GM19193 (cell line): ENCODE data around the gene ADAT3.

Experiments
- POLR2A ChIP-seq: IDR thresholded peaks from 4 replicates; pipeline ENCODE4 v1.6.1; 2011; ENCODE audit not compliant: insufficient read depth, insufficient read length; ENCODE audit errors: extremely low read depth

The ADAT3 gene

DNA sequence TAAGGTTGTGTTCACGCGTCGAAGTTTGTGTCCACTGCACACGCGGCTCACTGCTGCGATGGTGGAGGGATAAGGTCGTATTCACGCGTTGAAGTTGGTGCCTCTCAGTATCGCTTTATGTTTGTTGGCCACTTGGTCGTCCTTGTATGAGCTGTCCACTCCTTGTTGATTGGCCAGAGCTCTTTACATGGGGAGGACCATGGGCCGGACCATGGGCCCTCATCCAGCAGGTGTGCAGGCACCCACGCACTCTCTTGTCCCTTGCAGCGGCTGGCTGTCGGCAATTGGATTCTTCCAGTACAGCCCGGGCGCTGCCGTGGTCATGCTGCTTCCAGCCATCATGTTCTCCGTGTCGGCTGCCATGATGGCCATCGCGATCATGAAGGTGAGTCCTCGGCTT lies 17.6 kb downstream of the ADAT3 start:
- TF ChIP-seq POLR2A: no peak

DNA sequence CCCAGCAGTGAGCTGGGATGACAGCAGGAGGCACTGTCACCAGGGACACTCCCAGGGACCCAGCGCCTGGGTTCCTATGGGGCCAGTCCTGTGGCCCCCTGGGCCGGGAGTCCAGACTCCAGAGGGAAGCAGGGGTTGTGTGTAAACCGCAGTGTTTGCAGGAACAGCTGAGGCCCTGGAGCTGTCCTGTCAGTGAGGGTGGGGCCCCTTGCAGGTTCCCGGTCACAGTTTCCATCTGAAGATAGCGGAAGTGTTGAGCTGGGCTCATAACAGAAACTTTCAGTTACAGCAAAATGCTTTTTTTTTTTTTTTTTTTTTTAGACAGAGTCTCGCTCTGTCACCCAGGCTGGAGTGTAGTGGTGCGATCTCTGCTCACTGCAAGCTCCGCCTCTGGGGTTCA lies 18.1 kb downstream of the ADAT3 start:
- TF ChIP-seq POLR2A: no peak

DNA sequence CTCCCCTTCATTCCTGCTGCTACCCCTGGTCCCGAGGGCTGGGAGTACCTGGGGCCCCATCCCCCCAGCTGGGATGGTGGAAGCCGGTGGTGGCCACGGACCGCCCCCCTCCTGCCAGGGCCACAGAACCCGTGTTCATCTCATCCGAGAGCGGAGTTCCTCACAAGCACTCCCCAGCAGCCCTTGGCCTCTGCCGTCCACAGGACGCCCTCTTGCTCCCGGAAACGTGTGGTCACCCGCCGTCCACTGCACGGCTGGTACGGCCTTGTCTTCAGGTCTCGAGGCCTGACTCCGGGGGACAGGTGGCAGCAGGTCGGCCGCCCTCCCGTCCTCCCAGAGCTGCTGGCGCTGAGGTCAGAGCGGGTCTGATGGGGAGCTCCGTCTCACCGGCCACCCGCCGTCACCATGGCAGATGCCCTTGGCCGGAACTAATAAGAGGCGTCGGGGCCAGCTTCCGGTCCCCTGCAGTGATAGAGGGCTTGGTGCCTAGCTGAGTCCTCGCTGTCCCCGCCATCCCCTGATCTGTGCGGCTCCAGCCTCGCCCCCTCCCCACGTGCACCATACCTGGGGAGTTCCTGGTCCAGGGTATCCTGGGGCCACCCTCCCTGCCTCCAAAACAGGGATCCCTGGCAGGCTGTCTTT lies 19.2 kb downstream of the ADAT3 start:
- no peak for TF ChIP-seq POLR2A

DNA sequence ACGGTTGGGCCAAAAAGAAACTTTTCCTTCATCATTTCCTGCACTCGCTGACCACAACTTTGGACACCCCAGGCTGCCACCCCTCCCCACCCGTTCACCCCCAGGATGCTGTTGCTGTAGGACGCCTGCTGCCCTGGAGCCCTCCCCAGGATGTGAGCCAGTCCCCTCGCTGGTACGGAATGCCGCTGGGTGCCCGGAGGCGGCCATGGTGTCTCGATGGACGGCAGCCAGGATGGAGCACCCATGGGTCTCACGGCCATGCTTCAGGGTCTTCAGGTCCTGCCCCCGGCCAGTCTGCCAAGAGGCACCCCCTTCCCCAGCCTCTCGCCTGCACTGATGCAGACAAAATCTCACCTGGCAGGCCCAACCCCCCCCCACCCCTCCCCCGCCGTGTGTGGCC lies 20.3 kb downstream of the ADAT3 start:
- no peak for TF ChIP-seq POLR2A

DNA sequence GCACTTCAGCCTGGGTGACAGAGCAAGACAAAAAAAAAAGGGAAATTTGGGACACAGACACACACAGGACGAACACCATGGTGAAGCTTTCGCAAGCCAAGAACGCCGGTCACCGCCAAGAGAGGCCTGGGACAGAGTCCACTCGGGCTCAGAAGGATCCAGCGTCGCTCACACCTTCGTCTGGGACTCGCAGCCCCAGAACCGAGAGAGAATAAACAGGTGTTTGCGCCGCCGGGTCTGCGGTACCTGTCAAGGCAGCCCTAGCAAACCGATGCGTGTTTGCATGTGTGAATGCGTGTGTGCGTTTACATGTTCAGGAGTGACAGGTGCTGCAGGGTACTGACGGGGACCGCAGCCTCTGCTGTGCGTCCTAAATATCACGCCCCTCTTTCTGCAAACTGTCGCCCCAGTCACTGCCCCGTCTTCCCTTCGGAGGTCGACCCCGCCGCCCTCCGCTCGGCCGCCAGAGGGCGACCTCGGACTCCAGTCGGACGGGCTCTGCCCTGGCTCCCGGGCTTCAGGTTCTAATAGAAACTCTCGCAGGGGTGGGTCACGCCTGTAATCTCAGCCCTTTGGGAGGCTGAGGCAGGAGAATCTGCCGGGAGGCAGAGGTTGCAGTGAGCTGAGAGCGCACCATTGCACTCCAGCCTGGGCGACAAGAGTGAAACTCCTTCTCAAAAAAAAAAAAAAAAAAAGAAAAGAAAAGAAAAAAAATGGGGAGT lies 24.0 kb downstream of the ADAT3 start:
- TF ChIP-seq POLR2A: no peak

DNA sequence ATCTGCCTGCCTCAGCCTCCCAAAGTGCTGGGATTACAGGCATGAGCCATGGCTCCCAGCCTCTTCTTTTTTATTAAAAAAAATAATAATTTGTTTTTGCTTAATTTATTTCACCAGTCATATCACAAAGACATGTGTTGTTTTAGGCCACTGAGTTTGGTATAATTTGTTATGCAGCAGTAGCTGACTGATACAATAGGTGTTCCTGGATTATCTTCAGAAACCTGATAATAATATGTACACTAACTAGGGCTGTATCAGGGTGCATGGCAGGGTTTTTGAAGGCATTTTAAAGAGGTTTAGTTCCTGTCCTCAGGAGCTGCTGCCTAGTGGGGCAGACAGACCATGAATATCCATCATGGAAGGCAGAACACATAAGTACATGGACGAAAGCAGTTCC lies 26.2 kb downstream of the ADAT3 start:
- TF ChIP-seq POLR2A: no peak

DNA sequence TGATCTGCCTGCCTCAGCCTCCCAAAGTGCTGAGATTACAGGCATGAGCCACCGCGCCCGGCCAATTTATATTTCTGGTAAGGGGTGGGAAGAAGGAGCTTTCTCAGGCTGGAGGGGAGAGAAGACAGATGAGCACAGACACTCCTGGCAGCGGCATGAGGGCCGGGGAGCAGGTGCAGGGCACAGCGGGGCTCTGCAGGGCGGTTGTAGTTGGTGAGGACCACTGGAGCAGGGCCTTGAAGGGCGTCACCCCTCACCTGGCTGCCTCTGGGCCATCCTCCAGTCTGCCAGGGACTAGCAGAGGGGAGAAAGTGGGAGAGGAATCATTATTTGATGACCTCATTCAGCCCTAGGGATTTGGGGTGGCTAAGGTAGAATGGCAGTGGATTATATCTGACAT lies 27.2 kb downstream of the ADAT3 start:
- TF ChIP-seq POLR2A: no peak

DNA sequence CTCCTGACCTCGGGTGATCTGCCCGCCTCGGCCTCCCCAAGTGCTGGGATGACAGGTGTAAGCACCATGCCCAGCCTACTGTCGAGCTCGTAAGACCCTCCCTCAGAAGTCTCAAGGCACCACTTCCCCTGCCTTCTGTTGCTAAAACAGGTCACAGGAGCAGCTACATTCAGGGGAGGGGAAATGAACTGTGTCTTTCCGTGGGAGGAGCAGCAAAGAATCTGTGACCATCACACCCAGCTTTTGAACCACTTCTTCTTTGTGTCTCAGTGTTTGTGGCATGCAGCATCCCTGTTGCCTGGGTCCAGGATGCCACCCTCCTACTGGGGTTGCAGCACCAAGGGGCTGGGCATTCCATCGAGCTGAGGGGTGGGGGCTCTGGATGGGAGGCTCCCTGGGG lies 28.0 kb downstream of the ADAT3 start:
- TF ChIP-seq POLR2A: no peak

DNA sequence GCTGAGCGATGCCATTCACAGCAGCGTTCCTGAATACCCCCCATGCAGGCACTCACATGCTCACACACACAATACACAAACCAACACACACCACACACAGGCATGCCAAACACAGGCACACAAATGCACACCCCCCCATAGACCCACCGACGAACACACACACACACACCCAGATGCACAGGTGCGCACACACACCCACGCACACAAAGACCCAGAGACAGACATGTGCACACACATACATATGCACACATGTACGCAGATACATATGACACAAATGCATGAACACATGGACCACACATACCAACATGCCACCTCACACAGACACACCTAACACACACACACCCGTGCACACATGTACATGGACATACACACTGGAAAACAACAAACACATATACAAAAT lies 28.7 kb downstream of the ADAT3 start:
- TF ChIP-seq POLR2A: no peak

DNA sequence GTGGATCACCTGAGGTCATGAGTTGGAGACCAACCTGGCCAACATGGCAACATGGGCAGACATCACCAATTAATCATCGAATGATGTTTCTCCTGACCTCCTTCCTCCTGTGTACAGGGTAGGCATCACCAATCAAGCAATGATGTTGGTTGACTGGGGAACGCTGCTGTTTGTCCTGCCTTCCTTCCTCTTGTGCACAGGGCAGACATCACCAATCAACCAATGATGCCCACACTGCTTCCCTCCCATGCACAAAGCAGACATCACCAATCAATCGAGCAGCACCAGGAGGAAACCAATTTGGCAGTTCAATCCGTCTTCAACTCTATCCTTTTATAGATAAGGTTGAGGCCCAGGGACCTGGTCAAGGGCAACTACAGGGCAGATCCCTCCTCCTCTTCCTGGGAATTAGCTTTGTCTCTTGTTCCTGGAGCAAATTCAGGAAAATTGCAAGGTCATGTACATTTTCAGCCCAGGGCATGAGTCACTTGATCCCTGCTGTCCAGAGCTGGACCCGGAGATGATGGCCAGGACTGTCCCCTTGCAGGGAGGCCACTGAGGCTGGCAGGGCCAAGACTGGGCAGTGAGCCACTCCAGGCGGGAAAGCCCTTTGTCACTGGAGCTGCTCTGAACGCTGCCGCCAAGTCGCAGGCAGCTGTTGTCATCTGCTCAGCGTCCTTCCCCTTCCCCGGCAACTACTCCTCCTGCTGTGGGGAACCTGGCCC lies 30.4 kb downstream of the ADAT3 start:
- TF ChIP-seq POLR2A: no peak

DNA sequence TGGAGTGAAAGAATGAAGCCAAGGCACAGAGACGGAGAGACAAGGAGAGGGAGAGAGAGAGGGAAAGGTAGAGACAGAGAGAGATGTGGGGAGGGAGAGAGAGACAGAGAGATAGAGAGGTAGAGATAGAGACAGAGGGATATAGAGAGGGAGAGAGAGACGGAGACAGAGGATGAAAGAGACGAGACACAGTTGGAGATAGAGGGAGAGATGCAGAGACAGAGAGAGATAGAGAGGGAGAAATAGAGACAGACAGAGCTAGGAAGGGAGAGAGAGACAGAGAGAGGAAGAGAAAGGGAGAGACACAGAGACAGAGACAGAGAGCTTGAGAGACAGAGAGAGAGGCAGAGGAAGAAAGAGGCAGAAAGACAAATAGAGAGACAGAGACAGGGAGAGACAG lies 31.2 kb downstream of the ADAT3 start:
- TF ChIP-seq POLR2A: no peak

DNA sequence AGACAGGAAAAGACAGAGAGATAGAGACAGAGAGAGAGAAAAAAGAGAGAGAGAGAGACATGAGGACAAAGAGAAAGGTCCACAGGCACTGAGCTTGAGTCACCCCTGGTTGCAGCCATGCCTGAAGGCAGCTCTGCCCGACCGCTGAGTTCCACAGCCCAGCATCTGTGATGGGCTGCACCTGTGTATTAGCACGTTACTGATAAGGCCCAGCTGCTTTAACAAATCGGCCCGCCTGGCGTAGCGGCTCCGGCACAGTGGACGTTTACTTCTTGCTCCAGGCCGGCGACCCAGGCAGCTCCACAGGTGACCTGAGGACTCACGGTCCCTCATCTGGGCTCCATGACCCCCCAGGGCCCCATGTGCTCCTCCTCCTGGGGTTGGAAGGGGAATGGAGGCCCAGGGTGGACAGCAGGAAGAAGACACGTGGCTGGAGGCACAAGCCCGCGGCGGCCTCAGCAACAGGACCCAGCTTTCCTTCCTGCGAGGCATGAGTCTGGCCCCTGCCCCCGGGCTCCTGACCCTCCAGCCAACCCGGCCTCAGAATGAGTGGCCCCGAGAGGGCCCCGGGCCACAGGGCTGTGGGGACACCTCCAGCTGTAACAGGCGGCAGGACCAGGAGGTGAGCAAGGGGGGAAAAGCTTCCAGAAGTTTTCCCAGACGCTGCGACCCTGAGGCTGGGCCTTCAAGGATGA lies 31.9 kb downstream of the ADAT3 start:
- TF ChIP-seq POLR2A: no peak

DNA sequence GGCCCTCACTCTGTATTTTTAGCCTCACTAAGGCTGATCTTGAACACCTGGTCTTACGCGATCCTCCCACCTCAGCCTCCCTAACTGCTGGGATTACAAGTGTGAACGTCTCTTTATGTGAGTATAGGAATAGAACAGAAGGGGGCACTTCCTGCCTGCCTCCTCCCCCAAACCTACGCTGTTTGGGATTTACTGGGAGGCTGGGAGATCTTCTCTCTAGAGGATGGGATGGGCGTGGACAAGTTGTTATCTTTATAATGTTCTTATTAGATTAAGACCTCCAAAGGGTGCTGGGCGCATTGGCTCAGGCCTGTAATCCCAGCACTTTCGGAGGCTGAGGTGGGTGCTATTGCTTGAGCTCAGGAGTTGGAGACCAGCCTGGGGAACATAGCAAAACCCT lies 32.9 kb downstream of the ADAT3 start:
- TF ChIP-seq POLR2A: no peak

DNA sequence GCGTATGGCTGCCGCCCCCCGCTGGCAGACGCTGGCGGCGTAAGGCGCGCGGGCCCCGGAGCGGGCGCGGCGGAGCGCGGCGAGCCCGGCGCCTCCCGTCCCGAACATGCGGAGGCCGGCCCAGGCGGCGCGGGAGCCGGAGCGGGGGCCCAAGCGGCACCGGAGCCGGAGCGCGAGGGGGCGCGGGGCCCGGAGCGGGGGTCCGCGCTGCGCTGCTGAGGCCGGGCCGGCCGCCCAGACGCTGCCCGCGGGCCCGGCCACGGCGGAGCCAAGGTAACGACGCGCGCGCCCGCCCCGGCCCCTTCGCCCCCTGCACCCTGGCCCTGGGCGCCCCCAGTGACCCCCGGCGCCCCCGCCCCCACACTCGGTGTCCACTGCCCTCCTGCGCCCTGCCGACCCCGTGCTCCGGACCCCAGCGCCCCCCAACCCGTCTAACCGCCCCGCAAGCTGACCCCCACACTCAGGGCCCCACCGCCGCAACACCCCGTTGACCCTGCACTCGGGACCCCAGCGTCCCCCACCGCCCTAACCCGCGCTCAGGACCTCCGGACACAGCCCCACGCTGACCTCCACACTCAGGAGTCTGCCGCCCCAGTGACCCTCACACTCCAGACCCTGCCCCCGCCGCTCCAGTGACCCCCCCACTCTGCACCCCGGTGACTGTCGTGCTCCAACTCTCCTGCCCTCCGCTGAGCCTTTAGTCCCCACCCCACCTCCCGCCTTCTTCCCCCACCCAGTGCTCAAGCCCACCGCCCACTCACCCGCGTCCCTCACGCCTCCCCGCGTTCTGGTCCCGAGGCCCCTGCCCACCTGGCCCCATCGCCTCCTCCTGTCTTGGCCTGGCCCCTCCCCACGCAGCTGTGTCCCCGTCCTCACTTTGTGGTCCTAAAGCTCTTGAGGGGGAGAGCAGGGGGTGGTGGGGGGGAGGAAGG lies 36.2 kb downstream of the ADAT3 start, which contains the start of gene CSNK1G2:
CSNK1G2 (plus strand) TSS at position 27 of the 932 bp plus-strand sequence. CDS start 28,601 bp downstream, outside the sequence.
- TF ChIP-seq POLR2A: peak; percentile 35
